Peyer's patch (tissue), 4 donors: ENCODE measurements around the gene PRKCA.

Experiments
- POLR2A ChIP-seq, 2 donors: fragments of 450-650 bp; IDR thresholded peaks; one replicate each; pipeline ENCODE4 v1.5.1; 2017; ENCODE audit warnings: antibody characterized with exemption in 2 of 2, mild to moderate bottlenecking in 2 of 2, moderate library complexity in 2 of 2
- TF ChIP-seq, protein P1 (sequence below), 6 experiments: fragments of 450-650 bp in 4 of 6; fragments of 200-600 bp in 2 of 6; sonication (generic) in 1 of 6; IDR thresholded peaks; one replicate each; pipeline ENCODE4 v1.5.1; 2017 to 2019; ENCODE audit warnings: antibody characterized with exemption in 6 of 6, mild to moderate bottlenecking in 3 of 6, moderate library complexity in 1 of 6

DNA sequence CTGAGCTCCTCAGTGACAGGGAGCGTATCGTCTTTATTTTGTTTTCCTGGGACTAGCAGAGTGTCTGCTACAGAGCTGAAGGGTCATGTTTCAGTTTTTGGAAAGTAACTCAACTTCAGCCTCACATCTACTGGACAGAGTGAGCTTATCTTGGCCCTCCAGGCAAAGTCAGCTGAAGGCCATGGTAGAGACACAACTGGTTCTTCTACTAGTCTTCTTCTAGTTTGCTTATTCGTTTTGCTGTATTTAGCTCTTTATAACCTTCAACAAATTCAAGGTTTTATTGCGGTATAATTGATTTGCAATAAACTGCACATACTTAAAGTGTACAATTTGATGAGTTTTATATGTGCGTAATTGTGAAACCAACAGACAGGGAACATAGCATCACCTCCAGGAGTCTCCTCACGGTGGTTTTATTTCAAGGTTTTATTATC is 6.1 kb upstream of the PRKCA start:
- TF ChIP-seq, protein P1, sequence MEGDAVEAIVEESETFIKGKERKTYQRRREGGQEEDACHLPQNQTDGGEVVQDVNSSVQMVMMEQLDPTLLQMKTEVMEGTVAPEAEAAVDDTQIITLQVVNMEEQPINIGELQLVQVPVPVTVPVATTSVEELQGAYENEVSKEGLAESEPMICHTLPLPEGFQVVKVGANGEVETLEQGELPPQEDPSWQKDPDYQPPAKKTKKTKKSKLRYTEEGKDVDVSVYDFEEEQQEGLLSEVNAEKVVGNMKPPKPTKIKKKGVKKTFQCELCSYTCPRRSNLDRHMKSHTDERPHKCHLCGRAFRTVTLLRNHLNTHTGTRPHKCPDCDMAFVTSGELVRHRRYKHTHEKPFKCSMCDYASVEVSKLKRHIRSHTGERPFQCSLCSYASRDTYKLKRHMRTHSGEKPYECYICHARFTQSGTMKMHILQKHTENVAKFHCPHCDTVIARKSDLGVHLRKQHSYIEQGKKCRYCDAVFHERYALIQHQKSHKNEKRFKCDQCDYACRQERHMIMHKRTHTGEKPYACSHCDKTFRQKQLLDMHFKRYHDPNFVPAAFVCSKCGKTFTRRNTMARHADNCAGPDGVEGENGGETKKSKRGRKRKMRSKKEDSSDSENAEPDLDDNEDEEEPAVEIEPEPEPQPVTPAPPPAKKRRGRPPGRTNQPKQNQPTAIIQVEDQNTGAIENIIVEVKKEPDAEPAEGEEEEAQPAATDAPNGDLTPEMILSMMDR (IDR thresholded peaks at IDR 0.05), result peak in 3 of 6 experiments; percentile 36 to 46 (median 45)
- no peak for TF ChIP-seq POLR2A (IDR thresholded peaks at IDR 0.05)
